ENCODE measurements around the gene POLR2B.

GRCh38 chr4:57073559-57073958 is 94.9 kb downstream of the POLR2B start:
- TF ChIP-seq CTCF (IDR thresholded peaks at IDR 0.05) (no peak), POLR2A (IDR thresholded peaks at IDR 0.05) (no peak)
